ENCODE measurements around the gene TMCO5A.

- TF ChIP-seq EZH2 (IDR thresholded peaks at IDR 0.05; ENCODE audit: borderline replicate concordance, low read depth, low read length, poor library complexity, severe bottlenecking): no peak
- no peak for TF ChIP-seq CTCF (conservative IDR thresholded peaks at IDR 0.05; ENCODE audit: low read depth, low read length)
These were observed 36.1 kb upstream of the TMCO5A start for GRCh38 chr15:37898362-37898761.
